ENCODE data around the gene TLE5. TPM values are rescaled to one million over a fixed set of nuclear protein-coding genes. Genes with fewer than 3 reads are reported as not detected.

TLE5 gene
- total and polyA plus RNA-seq, 9 of the 15 experiments (the other 6 are each of a cell fraction or from before 2014, with no cell fraction given) = 2.0 to 347 (median 235) TPM

DNA sequence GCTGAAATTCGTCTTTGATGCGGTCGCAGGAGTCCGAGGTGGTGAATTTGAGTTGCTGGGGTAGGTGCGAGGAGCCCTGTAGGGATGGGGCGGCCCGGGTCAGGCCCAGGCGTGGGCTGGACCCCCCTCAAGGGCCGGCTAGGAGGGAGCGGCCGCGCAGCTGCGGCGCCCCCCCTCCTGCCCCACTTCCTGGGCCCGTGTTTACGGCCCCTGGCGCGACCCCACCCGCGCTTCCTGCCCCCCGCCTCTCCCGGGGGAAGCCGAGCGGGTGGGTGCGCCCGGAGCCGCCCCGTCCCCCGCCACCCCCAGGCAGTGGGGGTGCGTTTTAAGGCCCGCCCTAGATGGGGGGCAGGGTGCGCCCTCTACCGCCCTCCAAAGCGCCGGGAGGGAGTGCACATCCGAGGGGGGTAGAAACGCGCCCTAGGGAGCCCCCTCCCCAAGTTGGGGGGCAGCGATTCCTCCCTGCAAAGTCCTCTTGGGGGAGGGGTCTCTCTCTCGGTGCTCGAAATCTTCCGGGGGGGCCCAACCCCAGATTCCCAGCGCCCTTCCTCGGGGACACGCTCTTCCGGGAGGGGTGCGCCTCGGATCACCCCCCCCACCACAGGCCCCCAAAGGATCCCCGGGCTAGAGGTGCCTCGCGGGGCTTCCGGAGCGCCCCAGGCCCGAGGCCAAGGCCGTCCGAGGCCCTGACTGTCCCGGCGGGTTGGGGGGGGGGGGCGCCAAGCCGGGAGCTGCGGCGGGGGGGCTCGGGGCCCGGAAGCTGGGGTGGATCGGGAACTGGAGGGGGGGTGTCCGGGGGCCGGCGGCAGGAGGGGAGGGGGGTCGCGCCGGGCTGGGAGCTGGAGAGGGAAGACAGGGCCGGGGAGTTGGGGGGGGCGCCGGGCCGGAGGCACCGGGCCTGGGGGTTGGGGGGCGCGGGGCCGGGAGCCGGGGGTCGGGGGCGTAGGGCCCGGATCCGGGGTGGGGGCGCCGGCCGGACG lies 823 bp downstream of the TLE5 start (continued):
- TF ChIP-seq, protein P1, sequence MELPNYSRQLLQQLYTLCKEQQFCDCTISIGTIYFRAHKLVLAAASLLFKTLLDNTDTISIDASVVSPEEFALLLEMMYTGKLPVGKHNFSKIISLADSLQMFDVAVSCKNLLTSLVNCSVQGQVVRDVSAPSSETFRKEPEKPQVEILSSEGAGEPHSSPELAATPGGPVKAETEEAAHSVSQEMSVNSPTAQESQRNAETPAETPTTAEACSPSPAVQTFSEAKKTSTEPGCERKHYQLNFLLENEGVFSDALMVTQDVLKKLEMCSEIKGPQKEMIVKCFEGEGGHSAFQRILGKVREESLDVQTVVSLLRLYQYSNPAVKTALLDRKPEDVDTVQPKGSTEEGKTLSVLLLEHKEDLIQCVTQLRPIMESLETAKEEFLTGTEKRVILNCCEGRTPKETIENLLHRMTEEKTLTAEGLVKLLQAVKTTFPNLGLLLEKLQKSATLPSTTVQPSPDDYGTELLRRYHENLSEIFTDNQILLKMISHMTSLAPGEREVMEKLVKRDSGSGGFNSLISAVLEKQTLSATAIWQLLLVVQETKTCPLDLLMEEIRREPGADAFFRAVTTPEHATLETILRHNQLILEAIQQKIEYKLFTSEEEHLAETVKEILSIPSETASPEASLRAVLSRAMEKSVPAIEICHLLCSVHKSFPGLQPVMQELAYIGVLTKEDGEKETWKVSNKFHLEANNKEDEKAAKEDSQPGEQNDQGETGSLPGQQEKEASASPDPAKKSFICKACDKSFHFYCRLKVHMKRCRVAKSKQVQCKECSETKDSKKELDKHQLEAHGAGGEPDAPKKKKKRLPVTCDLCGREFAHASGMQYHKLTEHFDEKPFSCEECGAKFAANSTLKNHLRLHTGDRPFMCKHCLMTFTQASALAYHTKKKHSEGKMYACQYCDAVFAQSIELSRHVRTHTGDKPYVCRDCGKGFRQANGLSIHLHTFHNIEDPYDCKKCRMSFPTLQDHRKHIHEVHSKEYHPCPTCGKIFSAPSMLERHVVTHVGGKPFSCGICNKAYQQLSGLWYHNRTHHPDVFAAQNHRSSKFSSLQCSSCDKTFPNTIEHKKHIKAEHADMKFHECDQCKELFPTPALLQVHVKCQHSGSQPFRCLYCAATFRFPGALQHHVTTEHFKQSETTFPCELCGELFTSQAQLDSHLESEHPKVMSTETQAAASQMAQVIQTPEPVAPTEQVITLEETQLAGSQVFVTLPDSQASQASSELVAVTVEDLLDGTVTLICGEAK (IDR thresholded peaks at IDR 0.05) = 0 out of 2 replicates have a peak, but pooled peaks have one; percentile 21
- TF ChIP-seq, protein P1 (CRISPR knock-in tag; IDR thresholded peaks at IDR 0.05) = no peak
- TF ChIP-seq HNRNPK (IDR thresholded peaks at IDR 0.05; ENCODE audit: low read depth, low read length, poor library complexity, severe bottlenecking) (no peak), ZMIZ1 (IDR thresholded peaks at IDR 0.05; ENCODE audit: low read depth in 2 of 2, low read length in 2 of 2) (no peak), RCOR1 (IDR thresholded peaks at IDR 0.05; ENCODE audit: borderline replicate concordance in 1 of 2, low read depth in 2 of 2, low read length in 2 of 2) (no peak), GABPB1 (CRISPR knock-in tag; IDR thresholded peaks at IDR 0.05) (peak; percentile 45; the same call in 1 of the 2 replicates), ZNF408 (CRISPR knock-in tag; IDR thresholded peaks at IDR 0.05; ENCODE audit: low read depth) (no peak)
- TF ChIP-seq, protein P2, sequence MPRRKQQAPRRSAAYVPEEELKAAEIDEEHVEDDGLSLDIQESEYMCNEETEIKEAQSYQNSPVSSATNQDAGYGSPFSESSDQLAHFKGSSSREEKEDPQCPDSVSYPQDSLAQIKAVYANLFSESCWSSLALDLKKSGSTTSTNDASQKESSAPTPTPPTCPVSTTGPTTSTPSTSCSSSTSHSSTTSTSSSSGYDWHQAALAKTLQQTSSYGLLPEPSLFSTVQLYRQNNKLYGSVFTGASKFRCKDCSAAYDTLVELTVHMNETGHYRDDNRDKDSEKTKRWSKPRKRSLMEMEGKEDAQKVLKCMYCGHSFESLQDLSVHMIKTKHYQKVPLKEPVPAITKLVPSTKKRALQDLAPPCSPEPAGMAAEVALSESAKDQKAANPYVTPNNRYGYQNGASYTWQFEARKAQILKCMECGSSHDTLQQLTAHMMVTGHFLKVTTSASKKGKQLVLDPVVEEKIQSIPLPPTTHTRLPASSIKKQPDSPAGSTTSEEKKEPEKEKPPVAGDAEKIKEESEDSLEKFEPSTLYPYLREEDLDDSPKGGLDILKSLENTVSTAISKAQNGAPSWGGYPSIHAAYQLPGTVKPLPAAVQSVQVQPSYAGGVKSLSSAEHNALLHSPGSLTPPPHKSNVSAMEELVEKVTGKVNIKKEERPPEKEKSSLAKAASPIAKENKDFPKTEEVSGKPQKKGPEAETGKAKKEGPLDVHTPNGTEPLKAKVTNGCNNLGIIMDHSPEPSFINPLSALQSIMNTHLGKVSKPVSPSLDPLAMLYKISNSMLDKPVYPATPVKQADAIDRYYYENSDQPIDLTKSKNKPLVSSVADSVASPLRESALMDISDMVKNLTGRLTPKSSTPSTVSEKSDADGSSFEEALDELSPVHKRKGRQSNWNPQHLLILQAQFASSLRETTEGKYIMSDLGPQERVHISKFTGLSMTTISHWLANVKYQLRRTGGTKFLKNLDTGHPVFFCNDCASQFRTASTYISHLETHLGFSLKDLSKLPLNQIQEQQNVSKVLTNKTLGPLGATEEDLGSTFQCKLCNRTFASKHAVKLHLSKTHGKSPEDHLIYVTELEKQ (CRISPR knock-in tag; IDR thresholded peaks at IDR 0.05) = no peak

Measured in K562 (cell line).